AG04449 (cell line): ENCODE data around the gene TPCN2.

Source experiments
- CTCF ChIA-PET: fragments of 350-600 bp; formaldehyde crosslinking; extraction: SDS; loops from one replicate; lab custom pipeline; 2021; ENCODE audit warnings: antibody characterized with exemption; lab: Yijun Ruan, JAX
- POLR2A ChIA-PET: fragments of 400-600, 350-600 bp; formaldehyde crosslinking; extraction: SDS; loops from one replicate; lab custom pipeline; 2020; ENCODE audit warnings: antibody characterized with exemption, inconsistent platforms; lab: Yijun Ruan, JAX
- DNase-seq: peaks from one replicate; pipeline ENCODE4 v3.0.0-alpha.2; 2010; ENCODE audit warnings: low read depth, low spot score
- H3K4me3 ChIP-seq: 2 replicates; pipeline ENCODE4 v1.5.1; 2011; ENCODE audit warnings: low read depth, mild to moderate bottlenecking, control low read depth, low read length
- TF ChIP-seq, protein P1 (sequence below): IDR thresholded peaks from one replicate; pipeline ENCODE4 v1.5.1; 2011; ENCODE audit warnings: mild to moderate bottlenecking, moderate library complexity, low read length, control low read depth, inconsistent platforms; ENCODE audit not compliant: insufficient read depth; ENCODE audit errors: missing control alignments

Gene TPCN2

GRCh38 chr11:69061713-69062053 is 13.0 kb downstream of the TPCN2 start:
- ChIA-PET POLR2A (interaction anchor here (0.7 kb wide), 1 partner anchor 550 kb away, joined by 3 read pairs; no protein-coding TSS in a partner anchor), CTCF (no interaction called here)
- no peak for DNase-seq
- TF ChIP-seq, protein P1, sequence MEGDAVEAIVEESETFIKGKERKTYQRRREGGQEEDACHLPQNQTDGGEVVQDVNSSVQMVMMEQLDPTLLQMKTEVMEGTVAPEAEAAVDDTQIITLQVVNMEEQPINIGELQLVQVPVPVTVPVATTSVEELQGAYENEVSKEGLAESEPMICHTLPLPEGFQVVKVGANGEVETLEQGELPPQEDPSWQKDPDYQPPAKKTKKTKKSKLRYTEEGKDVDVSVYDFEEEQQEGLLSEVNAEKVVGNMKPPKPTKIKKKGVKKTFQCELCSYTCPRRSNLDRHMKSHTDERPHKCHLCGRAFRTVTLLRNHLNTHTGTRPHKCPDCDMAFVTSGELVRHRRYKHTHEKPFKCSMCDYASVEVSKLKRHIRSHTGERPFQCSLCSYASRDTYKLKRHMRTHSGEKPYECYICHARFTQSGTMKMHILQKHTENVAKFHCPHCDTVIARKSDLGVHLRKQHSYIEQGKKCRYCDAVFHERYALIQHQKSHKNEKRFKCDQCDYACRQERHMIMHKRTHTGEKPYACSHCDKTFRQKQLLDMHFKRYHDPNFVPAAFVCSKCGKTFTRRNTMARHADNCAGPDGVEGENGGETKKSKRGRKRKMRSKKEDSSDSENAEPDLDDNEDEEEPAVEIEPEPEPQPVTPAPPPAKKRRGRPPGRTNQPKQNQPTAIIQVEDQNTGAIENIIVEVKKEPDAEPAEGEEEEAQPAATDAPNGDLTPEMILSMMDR, result no peak
- no peak overlapping the region for H3K4me3 ChIP-seq

DNA sequence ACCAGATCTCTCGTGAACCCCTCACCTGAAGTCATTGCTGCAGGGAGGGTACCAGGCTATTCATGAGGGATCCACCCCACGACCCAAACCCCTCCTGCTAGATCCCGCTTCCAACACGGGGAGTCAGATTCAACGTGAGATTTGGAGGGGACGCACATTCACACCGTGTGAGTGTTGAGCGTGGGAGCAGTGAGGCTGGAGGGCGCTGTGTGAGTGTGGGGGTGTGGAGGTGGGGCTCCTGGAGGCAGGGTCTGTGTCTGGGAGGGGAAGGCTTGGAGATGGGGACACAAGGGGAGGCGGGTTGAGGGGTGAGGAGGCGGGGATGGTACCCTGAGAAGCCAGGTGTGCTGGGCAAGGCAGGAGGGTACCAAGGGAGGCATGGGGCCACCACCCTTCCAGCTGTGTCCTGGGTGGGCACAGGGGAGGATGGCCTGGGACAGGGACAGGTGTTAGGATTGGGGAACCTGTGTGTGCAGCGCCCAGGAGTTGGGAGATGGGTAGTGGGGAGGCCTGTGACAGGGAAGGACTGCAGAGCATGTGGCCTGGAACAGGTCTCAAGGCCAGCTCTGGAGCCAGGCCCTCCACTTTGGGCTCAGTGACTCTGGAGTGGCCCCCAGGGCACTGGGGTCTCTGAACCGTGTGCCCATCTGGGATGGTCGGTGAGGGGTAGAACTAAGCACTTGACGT is 13.6 kb downstream of the TPCN2 start:
- TF ChIP-seq, protein P1, result no peak
- ChIA-PET POLR2A (no interaction called here), CTCF (no interaction called here)
- no peak overlapping the region for H3K4me3 ChIP-seq
- DNase-seq, result no peak

DNA sequence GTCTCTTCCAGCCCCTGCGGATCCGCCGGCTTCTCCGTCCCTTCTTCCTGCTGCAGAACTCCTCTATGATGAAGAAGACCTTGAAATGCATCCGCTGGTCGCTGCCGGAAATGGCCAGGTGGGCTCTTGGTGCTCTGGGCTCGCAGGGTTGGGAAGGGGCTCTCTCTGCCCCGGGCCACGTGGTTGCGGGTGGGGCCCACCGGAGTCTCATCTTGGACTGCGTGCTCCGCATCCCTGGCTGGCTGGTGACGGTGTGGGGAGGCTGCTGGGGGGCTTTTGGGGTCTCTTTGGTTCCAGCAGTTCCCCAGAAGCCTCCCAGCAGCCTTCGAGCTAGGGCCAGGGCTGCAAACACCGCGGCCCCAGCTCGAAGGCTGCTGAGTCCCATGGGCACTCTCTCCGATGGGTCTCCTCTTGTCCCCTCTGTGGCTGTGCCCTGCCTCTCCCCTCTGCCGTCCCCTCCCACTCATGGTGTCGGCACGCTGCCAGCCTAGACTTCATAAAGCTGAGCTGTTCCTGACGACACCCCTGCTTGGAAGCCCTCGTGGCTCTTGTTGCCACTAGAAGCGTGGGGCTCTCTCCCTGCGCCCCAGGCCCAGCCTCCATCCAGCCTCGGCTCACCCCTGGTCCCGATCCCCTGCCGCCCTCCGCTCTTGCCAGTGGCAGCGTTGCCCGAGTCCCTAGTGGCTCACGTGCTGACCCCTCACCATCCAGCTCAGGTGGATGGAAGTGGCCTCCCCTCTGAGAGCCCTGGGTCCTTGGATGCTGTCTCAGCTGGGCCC is 14.3 kb downstream of the TPCN2 start:
- CTCF ChIA-PET, result no interaction called here
- POLR2A ChIA-PET, result no interaction called here
- no peak overlapping the region for H3K4me3 ChIP-seq
- TF ChIP-seq, protein P1, result no peak
- DNase-seq, result no peak

- no peak for DNase-seq
- POLR2A ChIA-PET, result no interaction called here
- CTCF ChIA-PET, result no interaction called here
- no peak overlapping the region for H3K4me3 ChIP-seq
- TF ChIP-seq, protein P1, result no peak
Observed at GRCh38 chr11:69063652-69064260, 15.0 kb downstream of the TPCN2 start.

DNA sequence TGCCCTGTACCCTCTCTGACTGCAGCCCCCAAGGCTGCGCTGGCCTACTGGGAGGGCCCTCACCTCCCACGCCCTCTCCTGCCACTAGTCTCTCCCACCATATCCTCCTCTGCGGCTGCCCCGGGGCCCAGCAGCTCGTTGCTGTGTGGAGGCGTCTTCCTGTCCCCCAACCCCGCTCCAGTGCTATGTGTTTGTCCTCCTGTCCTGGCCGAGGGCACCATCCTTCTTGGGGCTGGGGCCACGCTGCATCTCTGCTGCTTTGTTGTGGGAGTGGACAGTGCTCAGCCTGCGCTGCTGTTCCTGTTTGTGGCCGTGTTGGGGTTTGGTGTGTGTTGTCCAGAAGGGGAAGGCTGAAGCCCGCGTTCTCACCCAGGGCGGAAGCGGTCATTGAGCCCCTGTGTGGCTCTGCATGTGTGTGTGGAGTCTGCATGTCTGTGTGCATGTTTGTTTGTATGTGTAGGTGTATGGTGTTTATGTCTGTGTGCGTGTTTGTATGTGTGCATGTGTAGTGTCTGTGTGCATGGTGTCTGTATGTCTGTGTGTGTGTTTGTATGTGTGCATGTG is 15.7 kb downstream of the TPCN2 start:
- no peak for DNase-seq
- ChIA-PET CTCF (no interaction called here), POLR2A (no interaction called here)
- no peak overlapping the region for H3K4me3 ChIP-seq
- TF ChIP-seq, protein P1, result no peak
